ACHN (cell line): Measurements from ENCODE around the gene CADM4.
"Not testable (repeated sequence)": the region's sequence is repeated elsewhere in the genome, so short reads cannot be mapped to it uniquely, and the experiment has no call there.

Experiments used
- DNase-seq: peaks from one replicate; pipeline ENCODE4 v3.0.0-alpha.2; 2015
- in situ Hi-C: cut with HindIII; loops from 2 replicates; pipeline ENCODE4 v1.10.0; 2017; ENCODE audit warnings: low sequenced_read_pairs, low pct_ligation_motif_present, low pct_unique_long_range_greater_than_20kb

Gene CADM4

DNA sequence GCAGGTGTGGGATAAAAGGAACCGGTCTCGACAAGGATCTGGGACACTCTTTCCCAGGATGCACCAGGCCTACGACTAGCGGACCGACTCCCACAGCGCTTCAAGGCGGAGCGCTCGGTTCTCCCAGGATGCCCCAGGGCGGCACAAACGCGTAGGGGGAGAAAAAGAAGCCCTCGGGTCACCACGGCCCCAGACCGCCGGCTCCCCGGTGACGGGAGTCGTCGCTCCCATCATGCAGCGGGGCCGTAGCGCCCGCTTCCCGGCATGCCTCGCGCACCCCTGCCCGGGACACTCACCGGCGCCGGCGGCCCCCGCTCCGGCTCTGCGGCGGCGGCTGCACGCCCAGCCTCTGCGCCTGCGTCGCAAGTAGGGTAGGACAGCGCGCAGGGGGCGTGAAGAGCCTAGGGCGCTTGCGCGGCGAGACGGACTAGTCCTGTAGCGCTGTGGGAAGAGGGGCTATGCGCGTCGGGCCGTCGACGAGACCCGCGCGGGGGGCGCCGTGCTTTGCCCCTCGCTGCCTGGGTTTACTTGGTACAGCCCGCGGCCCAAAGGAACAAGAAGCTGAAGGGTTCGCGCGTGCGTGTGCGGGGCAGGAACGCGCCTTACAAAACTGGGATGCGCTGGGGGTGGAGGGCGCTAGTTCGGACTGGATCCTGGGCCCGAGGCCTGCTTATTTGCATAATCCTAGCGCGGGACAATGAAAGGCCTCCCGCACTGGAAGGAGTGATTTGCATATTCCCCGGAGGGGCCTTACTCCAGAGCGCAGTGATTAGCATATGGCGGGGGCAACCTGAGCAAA, 20.2 kb downstream of the CADM4 start, which contains the start of gene ZNF428:
TSS of gene ZNF428 (minus strand) at position 368 of the 799 bp plus-strand sequence. CDS start 5,325 bp downstream, outside the sequence.
- in situ Hi-C loops: no loop called here
- peak; percentile 83 for DNase-seq

DNA sequence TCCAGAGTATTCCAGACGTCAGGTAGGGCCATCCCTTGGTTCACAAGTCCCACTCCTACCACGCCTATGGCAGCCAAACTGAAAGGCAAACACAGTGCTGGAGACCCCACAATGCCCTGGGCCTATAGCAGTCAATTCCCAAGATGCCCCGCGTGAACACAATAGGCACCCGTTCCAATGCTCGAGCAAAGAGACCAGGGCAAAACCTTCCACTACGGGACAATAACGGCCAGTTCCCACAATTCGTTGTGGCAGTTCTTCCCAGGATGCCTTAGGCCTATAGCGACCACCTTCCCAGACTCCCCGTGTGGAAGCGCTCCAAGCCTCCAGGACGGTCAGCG, 20.8 kb downstream of the CADM4 start:
- in situ Hi-C loops: no loop called here
- peak; percentile 11 for DNase-seq

DNA sequence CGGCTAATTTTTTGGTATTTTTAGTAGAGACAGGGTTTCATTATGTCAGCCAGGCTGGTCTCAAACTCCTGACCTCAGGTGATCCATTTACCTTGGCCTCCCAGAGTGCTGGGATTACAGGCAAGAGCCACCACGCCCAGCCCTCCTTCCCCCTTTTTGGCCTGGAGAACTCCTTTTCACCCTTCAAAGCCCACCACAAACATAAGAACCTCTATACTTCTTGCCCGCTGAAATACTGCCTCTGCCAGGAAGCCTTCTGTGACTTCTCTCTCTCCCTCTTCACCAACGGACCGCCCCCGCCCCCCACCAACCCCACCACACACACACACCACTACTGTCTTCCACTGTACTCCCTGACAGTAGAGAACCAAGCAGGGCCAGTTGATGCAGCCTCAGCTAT, 22.7 kb downstream of the CADM4 start:
- in situ Hi-C loops: no loop called here
- DNase-seq: no peak

DNA sequence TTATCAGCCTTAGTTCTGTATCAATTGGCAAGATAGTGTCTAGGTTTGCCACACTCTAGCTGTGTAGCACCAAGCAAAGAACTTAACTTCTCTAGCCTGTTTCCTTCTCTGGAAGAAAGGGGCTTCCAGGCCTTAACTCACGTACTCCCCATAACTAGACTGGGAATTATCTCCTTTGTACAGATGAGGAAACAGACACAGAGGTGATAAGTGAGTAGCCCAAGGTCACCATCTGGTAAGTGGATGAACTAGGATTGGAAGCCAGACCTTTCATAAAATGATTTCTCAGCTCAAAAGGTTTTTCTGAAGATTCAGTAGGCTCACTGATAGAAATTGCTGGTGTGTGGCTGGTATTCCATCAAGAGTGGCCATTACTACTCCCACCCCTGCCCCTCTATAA, 23.3 kb downstream of the CADM4 start:
- DNase-seq: no peak
- in situ Hi-C loops: no loop called here

DNA sequence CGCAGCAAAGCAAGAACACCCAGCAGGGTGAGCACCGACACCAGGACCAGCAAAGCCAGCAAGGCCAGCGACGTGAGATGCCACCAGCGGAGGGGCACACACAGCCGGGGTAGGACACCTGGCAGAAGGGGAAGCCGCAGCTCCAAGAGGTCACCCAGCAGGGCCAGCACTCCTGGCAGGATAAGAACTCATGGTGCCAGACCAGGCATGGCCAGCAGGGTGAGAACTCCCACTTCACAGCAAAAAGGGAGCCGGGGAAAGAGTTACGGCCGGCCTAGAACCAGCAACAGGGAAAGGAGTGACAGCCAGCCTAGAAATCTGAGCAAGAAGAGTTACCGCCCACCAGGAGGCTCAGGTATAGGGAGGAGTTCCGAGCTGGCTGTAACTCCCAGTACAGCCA, 27.3 kb downstream of the CADM4 start:
- DNase-seq: no peak
- in situ Hi-C loops: no loop called here

DNA sequence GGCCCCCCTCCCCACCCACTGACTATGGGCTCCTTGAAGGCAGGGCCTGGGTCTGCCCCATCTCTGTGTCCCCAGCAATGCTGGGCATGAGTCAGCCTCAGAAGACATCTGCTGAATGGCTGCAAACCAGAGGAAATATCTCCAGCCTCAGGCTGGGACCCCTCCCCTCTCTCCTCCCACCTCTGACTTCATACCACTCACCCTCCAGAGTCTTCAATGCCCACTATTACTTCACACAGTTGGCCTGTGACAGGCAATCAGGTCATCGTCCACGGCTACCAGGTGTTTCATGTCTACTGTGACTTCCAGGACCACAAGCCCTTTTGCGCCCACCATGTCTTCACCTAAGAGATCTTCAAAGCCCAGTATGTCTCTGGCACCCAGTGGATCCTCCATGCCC, 27.9 kb downstream of the CADM4 start, which contains the start of gene SRRM5:
TSS of gene SRRM5 (plus strand) at position 301 of the 400 bp plus-strand sequence. CDS start at position 335, 34 bp downstream.
- no peak for DNase-seq
- in situ Hi-C loops: no loop called here

DNA sequence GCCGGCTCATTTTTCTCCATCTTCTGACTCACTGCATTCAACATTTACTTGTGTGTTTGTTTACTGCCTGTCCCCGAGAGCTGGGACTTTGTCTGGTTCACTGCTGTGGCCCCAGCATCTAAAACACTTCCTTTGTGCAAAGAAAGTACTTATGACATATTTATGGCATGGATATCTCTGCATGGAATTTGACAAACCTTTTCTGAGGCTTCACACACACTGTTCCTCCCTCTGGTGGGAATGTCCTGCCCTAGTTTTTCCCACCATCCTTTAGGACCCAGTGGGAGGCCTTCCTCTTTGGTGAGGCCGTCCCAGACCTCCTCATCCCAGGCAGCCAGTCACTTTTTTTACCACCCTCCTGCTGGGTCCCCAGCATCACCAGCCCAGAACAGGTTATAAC, 29.2 kb downstream of the CADM4 start:
- in situ Hi-C loops: no loop called here
- DNase-seq: no peak

DNA sequence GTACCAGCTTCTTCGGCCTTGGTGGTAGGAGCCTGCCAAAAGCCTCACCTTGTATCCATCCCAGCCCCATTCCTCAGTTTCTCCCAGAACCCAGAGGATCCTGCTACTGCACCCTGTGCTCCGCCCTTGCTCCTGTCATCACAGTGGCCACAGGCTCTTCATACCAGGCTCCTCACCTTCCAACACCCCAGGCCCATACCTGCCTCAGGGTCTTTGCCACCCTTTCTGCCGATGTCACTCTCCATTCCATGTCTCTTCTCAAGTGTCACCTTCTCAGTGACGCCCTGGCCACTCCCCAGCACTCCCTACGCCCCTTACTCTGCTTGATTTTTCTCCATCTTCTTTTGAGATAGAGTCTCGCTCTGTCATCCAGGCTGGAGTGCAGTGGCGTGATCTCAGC, 29.8 kb downstream of the CADM4 start:
- in situ Hi-C loops: no loop called here

DNA sequence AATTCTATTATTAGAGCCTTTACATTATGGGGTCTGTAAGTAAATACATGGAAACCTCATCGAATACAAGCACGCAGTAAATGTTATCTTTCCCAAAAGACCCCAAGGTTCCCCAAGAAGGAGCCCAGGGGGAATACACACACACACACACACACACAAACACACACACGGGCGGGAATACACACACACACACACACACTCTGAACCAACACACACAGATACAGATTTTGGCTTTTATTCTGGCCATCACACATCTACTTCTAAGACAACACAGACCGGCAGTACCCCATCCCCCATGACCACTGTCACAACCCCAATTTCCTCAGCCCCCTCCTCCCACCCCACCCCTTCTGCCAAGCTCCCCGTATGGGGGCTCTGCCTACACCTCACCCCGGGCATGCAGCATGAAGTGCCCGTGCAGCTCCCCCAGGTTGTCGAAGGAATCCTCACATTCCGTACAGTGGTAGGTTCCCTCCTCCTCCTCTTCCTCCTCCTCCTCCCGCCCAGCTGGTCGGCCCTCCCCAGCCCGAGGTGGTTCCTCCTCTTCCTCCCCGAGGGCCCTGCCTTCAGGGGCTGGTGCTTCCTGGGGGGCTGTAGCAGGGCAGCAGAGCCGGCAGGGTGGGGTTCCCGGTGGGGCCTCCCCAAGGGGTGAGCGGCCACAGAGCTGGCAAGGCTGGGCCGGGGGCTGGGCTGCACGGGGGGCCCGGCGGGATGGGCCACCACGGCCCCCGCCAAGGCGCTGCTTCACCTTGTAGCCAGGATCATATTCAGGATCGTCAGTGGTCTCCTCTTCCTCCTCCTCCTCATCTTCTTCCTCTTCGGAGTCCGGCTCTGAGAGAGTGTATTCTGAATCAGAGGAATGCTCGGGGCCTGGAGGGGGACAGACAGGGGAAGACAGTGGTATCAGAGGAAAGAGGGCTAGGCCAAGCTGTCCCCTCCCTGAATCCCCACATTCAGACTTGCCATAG, 32.1 kb downstream of the CADM4 start:
- in situ Hi-C loops: no loop called here

More for the DNA sequence above, 29.8 kb downstream of the CADM4 start:
- no peak for DNase-seq

DNA sequence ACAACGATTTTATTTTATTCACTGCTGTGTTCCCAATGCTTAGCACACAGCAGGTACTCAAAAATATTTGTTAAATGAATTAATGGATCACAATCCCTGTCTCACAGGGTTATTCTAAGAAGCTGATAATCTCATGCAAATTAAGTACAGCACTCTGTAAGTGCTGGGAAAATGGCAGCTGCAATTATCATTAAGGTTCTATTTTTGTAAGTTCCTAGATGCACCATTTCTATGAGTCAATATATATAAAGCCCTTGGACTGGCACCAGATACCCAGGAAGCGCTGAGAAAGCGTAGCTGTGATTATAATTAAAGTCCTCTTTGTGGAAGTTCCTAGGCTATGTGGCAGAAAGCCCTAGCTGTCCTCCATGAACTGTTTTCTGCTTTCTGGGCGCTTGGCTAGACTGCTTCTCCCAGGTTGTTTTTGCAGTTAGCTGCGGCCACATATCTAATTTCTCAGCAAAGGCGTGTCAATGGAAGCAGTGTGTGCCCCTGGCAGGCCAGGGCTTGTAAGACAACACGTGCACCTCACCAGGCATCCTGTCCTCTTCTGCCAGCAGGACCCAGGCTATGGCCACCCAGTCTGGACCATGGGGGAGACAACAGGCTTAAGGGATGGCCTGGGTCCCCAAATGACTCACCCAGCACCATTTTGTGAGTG, 33.0 kb downstream of the CADM4 start:
- in situ Hi-C loops: no loop called here
- no peak for DNase-seq

More for the DNA sequence above, 32.1 kb downstream of the CADM4 start:
- DNase-seq: no peak

DNA sequence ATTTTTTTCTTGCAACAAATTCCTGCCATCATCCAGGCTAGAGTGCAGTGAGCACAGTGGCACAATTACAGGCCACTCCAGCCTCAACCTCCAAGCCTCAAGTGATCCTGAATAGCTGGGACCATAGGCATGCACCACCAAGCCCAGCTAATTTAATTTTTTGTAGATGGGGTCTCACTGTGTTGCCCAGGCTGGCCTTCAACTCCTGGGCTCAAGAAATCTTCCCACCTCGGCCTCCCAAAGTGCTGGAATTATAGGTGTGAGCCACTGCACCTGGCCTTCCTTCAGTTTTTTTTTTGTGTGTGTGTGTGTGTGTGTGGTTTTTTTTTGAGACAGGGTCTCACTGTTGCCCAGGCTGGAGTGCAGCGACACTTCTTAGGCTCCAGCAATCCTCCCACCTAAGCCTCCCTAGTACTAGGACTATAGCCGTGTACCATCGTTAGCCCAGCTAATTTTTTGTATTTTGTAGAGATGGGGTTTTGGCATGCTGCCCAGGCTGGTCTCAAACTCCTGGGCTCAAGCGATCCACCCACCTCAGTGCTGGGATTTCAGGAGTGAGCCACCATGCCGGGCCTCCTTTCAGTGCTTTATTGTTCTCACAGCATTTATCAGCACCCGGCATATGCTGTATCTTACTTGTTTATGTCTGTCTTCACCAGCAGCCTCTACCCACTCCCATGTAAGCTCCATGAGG, 33.6 kb downstream of the CADM4 start:
- in situ Hi-C loops: no loop called here
- no peak for DNase-seq

DNA sequence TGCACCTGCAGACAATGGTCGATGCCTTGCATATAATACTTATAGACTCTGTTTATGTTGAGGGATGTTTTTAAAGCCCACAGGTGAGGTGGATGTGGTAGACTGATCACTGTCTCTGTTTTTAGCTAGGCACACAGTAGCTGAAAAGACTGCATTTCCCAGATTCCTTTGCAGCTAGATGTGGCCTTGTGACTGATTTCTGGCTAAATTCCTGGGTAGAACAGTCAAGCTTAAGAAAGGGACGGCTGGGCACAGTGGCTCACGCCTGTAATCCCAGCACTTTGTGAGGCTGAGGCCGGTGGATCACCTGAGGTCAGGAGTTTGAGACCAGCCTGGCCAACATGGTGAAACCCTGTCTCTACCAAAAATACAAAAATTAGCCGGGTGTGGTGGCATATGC, 39.3 kb downstream of the CADM4 start:
- DNase-seq, in situ Hi-C loops: not testable (repeated sequence)

DNA sequence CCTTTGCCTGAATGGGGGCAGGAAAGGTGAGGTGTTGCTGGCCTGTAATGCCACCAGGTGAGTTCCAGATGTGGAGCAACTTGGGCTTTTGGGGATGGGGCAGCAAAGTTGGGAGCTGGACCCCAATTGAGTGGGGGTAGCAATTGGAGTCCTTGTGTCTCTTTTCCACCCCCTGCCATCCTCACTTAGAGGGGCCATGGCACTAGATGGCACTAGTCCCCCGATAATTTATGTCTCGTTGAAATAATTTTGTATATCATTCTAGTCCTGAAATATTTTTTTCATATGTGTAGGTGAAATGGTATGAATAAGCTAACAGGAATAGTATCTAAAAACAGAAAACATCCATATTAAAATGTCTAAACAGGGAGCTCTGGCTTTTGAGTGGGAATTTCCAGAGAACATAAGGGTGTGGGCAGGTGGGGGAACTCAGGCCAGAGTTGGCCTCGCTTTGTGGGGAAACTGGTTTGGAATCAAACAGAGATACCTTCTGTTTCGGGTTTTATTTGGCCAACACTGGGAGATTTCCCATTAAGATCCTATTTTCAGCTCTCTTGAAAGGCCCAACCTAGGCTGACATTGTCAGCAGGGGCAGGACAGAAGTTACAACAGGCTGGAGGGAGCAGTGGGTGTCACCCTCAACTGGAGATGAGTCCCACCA, 39.9 kb downstream of the CADM4 start:
- DNase-seq: no peak
- in situ Hi-C loops: no loop called here

DNA sequence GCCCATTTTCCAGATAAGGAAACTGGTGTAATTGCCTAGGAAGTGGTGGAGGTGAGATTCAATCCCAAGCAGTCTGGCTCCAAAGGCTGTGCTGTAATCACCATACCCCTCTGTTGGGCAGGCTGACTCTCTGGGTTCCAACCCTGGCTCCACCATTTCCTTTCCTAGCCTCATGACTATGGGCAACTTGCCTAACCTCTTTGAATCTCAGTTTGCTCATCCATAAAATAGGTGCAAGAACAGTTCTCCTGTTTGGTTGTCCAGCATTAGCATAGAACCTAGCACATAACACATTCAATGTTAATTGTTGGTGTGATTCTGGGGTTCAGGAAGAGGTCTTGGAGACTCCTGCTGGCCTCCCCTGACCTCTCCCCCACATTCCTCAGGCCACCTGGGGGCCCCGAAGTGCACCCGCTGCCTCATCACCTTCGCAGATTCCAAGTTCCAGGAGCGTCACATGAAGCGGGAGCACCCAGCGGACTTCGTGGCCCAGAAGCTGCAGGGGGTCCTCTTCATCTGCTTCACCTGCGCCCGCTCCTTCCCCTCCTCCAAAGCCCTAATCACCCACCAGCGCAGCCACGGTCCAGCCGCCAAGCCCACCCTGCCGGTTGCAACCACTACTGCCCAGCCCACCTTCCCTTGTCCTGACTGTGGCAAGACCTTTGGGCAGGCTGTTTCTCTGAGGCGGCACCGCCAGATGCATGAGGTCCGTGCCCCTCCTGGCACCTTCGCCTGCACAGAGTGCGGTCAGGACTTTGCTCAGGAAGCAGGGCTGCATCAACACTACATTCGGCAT, 41.0 kb downstream of the CADM4 start:
- in situ Hi-C loops: no loop called here
- no peak for DNase-seq

DNA sequence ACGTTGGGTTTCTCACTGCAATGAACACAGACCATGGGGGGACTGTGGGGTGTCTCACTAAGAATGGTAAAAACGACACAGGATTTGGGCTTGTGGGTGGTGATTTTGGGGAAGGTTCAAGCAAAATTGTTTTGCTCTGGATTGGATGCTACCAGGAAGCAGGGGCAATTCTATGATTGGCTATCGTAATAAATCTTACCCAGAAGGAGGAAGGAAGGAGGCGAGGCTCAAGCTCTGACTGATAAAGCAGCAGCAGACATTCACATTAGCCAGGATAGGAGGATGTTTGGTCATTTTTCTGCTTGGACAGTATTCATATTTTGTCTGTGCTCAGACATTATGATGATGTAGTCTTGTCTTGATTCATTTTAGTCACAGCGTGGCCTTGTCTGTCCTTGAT, 41.8 kb downstream of the CADM4 start:
- no peak for DNase-seq
- in situ Hi-C loops: no loop called here

DNA sequence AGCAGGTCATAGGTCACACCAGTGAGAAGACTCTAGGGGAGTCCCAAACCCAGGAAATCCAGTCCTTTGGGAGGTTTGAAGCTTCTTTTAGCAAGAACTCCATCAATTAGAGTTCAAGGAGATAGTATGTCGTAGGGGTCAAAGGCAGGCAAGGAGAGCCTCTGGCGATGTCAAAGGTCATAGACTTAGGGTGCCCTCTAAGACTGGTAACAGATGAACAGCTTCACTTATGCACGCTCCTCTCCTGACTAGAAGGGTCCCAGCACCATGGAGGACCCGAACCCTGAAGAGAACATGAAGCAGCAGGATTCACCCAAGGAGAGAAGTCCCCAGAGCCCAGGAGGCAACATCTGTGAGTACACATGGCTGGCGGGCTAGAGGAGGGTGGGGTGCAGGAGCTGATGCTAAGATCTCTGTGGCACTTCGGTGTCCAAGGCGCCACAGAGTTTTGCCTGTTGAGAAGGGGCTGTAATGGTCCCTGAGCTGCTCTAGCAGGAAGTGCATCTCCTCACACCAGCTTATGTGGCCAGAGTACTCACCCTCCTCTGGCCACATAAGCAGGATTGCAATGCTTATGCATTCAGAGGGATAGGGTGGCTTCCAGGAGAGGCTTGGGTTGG, 42.7 kb downstream of the CADM4 start:
- in situ Hi-C loops: no loop called here
- no peak for DNase-seq
